A549 (cell line): ENCODE measurements around the gene TNIK. TPM values are rescaled to one million over a fixed set of nuclear protein-coding genes. Genes with fewer than 3 reads are reported as not detected.

Experiments
- ATAC-seq, 2 experiments: fragments of 200-7000 bp in 1 of 2; fragments of >200 bp in 1 of 2; cut with Nextera tagmentation in 1 of 2; cut with Tn5 transposase in 1 of 2; 3 replicates each; pipeline versions ENCODE4 v1.8.0 to v1.9.1; 2018 to 2020; ENCODE audit warnings: mild to moderate bottlenecking in 1 of 2, moderate library complexity in 1 of 2
- CTCF ChIA-PET: fragments of 300-600 bp; sonication (Branson Sonifier 250); formaldehyde crosslinking; extraction: SDS; loops from one replicate; lab custom pipeline; 2021; ENCODE audit warnings: antibody characterized with exemption, inconsistent platforms; lab: Yijun Ruan, JAX
- POLR2A ChIA-PET: fragments of 350-600 bp; formaldehyde crosslinking; extraction: SDS; loops from one replicate; lab custom pipeline; 2021; ENCODE audit warnings: antibody characterized with exemption, inconsistent platforms; lab: Yijun Ruan, JAX
- DNase-seq, 2 experiments: peaks; one replicate each; pipeline versions ENCODE4 v3.0.0 to v3.0.0-alpha.2; 2011 to 2016; ENCODE audit warnings: low read depth in 1 of 2, low spot score in 1 of 2
- FAIRE-seq: peaks from 2 replicates; lab custom pipeline; 2011; peaks lifted over from hg19 to GRCh38; lab: Jason Lieb, UNC
- H3K27ac ChIP-seq, 2 experiments: fragments of >200 bp; sonication (Bioruptor Twin); formaldehyde crosslinking; 3 replicates each; pipeline ENCODE4 v1.5.1; 2016 to 2017
- H3K4me1 ChIP-seq: fragments of >200 bp; sonication (Bioruptor Twin); formaldehyde crosslinking; 3 replicates; pipeline ENCODE4 v1.6.1; 2016
- H3K4me2 ChIP-seq: fragments of >200 bp; sonication (Bioruptor Twin); formaldehyde crosslinking; 3 replicates; pipeline ENCODE4 v1.6.1; 2016
- H3K4me3 ChIP-seq: fragments of >200 bp; sonication (Bioruptor Twin); formaldehyde crosslinking; 3 replicates; pipeline ENCODE4 v1.5.1; 2016
- H3K9me3 ChIP-seq: fragments of >200 bp; sonication (Bioruptor Twin); formaldehyde crosslinking; 3 replicates; pipeline ENCODE4 v1.6.1; 2016
- BHLHE40 ChIP-seq: IDR thresholded peaks from 2 replicates; pipeline ENCODE4 v1.6.1; 2012; ENCODE audit warnings: low read depth, low read length, inconsistent platforms
- EP300 ChIP-seq, 2 experiments: fragments of >200 bp; sonication (Bioruptor Twin); formaldehyde crosslinking; IDR thresholded peaks; 2 replicates in 1 of 2; 3 replicates in 1 of 2; pipeline ENCODE4 v1.6.1; 2016 to 2017
- ESRRA ChIP-seq: fragments of 150-350 bp; IDR thresholded peaks from 2 replicates; pipeline ENCODE4 v1.6.1; 2014; ENCODE audit warnings: mild to moderate bottlenecking, low read length, borderline replicate concordance
- FOSB ChIP-seq: fragments of 250-450 bp; sonication (Bioruptor Pico); IDR thresholded peaks from 2 replicates; pipeline ENCODE4 v1.5.0; 2020; ENCODE audit warnings: mild to moderate bottlenecking, moderate library complexity
- GATA3 ChIP-seq: IDR thresholded peaks from 2 replicates; pipeline ENCODE4 v1.6.1; 2012; ENCODE audit warnings: borderline replicate concordance
- HEYL ChIP-seq: fragments of 250-450 bp; sonication (Bioruptor Pico); IDR thresholded peaks from 2 replicates; pipeline ENCODE4 v1.8.0; 2021; ENCODE audit warnings: mild to moderate bottlenecking, moderate library complexity
- JUNB ChIP-seq: fragments of >200 bp; sonication (Bioruptor Twin); formaldehyde crosslinking; IDR thresholded peaks from 2 replicates; pipeline ENCODE4 v1.6.1; 2016
- PHF8 ChIP-seq: fragments of 200-600 bp; sonication (generic); IDR thresholded peaks from 2 replicates; pipeline ENCODE4 v1.6.1; 2016; ENCODE audit warnings: low read depth, mild to moderate bottlenecking, antibody characterized with exemption, moderate library complexity, borderline replicate concordance
- RNF2 ChIP-seq: fragments of 200-600 bp; sonication (generic); IDR thresholded peaks from 2 replicates; pipeline ENCODE4 v1.6.1; 2016; ENCODE audit warnings: low read depth, mild to moderate bottlenecking, antibody characterized with exemption, moderate library complexity, borderline replicate concordance
- SMC3 ChIP-seq: fragments of >200 bp; sonication (Bioruptor Twin); formaldehyde crosslinking; IDR thresholded peaks from 3 replicates; pipeline ENCODE4 v1.6.1; 2018; ENCODE audit warnings: inconsistent platforms
- TFCP2L1 ChIP-seq: fragments of 250-450 bp; sonication (Bioruptor Pico); IDR thresholded peaks from 2 replicates; pipeline ENCODE4 v1.5.0; 2021; ENCODE audit warnings: mild to moderate bottlenecking
- WGBS: methylation state at CpG from one replicate; pipeline ENCODE4 v1.1.6; 2017; ENCODE audit errors: missing lambda C conversion rate; 5-methylcytosine and 5-hydroxymethylcytosine counted together
- polyA plus RNA-seq, 4 experiments: library from polyadenylated mRNA; depleted of rRNA in 3 of 4; stranded (reverse); fragments of >200 nt; fragmentation: RNase III in 1 of 4; extraction: RNeasy Plus Mini Kit Qiagen cat#74134 plus additional on column Dnase treatment in 1 of 4; gene quantifications; 2 replicates in 3 of 4; 3 replicates in 1 of 4; pipeline ENCODE4 v1.2.3, GENCODE V29; 2011 to 2017
- TF ChIP-seq, protein P1 (sequence below): fragments of 450-650 bp; IDR thresholded peaks from 2 replicates; pipeline ENCODE4 v1.6.1; 2014; ENCODE audit warnings: antibody characterized with exemption
- TF ChIP-seq, protein P2 (sequence below): fragments of 250-450 bp; sonication (Bioruptor Pico); IDR thresholded peaks from 2 replicates; pipeline ENCODE4 v1.5.0; 2021; ENCODE audit warnings: mild to moderate bottlenecking, moderate library complexity, borderline replicate concordance
- TF ChIP-seq, protein P3 (sequence below): IDR thresholded peaks from 2 replicates; pipeline ENCODE4 v1.6.1; 2012
- TF ChIP-seq, protein P4 (sequence below): IDR thresholded peaks from 2 replicates; pipeline ENCODE4 v1.6.1; 2012; ENCODE audit warnings: low read depth, borderline replicate concordance
- TF ChIP-seq, protein P5 (sequence below): fragments of 150-350 bp; IDR thresholded peaks from 2 replicates; pipeline ENCODE4 v1.6.1; 2014; ENCODE audit warnings: low read depth, mild to moderate bottlenecking, low read length

The TNIK gene
- polyA plus RNA-seq, 2 of the 4 experiments (the other 2 are of a cell fraction) = 1.6 to 1.8 TPM

DNA sequence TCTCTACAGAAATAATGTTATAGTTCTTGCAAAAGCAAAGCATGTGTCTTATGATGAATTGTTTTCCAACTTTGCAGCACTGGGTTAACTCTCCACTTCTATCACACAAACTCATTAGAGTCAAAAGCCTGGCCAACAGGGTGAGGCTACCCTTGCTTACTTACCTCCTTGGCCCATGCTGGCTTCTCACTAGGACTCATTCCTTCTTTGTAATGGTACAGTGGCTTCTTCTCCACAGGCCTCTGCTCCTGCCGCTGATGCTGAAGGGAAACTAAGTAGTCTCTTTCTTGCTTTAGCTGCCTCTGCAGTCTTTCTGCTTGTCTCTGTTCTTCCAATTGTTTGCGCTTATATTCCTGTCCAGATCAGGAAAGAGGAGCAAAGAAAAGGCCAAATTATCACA is 322.2 kb downstream of the TNIK start:
- no peak overlapping the region for H3K4me3 ChIP-seq
- POLR2A ChIA-PET = no interaction called here
- ATAC-seq = no peak
- DNase-seq = no peak
- CTCF ChIA-PET = interaction anchor here (1.1 kb wide), 1 partner anchor 17 kb away, joined by 3 read pairs; no protein-coding TSS in a partner anchor
- no peak overlapping the region for H3K4me2 ChIP-seq
- TF ChIP-seq JUNB = no peak
- TF ChIP-seq, protein P1, sequence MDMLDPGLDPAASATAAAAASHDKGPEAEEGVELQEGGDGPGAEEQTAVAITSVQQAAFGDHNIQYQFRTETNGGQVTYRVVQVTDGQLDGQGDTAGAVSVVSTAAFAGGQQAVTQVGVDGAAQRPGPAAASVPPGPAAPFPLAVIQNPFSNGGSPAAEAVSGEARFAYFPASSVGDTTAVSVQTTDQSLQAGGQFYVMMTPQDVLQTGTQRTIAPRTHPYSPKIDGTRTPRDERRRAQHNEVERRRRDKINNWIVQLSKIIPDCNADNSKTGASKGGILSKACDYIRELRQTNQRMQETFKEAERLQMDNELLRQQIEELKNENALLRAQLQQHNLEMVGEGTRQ = no peak
- TF ChIP-seq, protein P2, sequence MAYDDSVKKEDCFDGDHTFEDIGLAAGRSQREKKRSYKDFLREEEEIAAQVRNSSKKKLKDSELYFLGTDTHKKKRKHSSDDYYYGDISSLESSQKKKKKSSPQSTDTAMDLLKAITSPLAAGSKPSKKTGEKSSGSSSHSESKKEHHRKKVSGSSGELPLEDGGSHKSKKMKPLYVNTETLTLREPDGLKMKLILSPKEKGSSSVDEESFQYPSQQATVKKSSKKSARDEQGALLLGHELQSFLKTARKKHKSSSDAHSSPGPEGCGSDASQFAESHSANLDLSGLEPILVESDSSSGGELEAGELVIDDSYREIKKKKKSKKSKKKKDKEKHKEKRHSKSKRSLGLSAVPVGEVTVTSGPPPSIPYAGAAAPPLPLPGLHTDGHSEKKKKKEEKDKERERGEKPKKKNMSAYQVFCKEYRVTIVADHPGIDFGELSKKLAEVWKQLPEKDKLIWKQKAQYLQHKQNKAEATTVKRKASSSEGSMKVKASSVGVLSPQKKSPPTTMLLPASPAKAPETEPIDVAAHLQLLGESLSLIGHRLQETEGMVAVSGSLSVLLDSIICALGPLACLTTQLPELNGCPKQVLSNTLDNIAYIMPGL (CRISPR knock-in tag) = no peak
- no peak for TF ChIP-seq BHLHE40
- no peak for TF ChIP-seq EP300 (IDR thresholded peaks at IDR 0.05)
- TF ChIP-seq SMC3 = no peak
- no peak for TF ChIP-seq FOSB (CRISPR knock-in tag)
- TF ChIP-seq ESRRA = no peak
- TF ChIP-seq, protein P3, sequence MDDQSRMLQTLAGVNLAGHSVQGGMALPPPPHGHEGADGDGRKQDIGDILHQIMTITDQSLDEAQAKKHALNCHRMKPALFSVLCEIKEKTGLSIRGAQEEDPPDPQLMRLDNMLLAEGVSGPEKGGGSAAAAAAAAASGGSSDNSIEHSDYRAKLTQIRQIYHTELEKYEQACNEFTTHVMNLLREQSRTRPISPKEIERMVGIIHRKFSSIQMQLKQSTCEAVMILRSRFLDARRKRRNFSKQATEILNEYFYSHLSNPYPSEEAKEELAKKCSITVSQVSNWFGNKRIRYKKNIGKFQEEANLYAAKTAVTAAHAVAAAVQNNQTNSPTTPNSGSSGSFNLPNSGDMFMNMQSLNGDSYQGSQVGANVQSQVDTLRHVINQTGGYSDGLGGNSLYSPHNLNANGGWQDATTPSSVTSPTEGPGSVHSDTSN = no peak
- no peak for TF ChIP-seq PHF8
- TF ChIP-seq TFCP2L1 (CRISPR knock-in tag) = no peak
- TF ChIP-seq, all 56 proteins: peak for 0
- Histone ChIP-seq H3K9me3 (no peaks in the 10 kb centered on the region), H3K4me1 (peaks cover 9% of the 10 kb centered on the region; the same call in 2 of the 3 replicates), H3K27ac (no peak overlapping the region)
- FAIRE-seq = no peak
- WGBS = 89% methylated on average over 2 of the region's 2 CpGs

DNA sequence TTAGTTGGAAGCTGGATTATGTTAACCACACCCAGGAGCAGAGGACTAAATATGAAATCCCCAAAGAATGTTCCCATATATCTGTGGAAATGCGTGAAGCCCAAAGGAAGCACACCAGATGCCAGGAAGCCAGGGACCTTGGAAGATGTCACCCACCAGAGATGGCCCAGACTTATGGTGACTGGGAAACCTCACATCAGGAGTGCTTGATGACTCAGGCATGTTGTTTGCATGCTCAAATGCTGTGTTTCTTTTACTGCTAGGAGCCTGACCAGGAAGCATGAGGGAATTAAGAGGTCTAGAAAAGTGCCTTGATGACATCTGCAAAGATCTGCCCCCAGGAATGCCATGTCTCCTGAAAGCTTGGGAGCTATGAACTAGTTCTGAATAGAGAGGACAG is 324.7 kb downstream of the TNIK start:
- peaks cover 7% of the 10 kb centered on the region; the same call in 1 of the 3 replicates for H3K4me1 ChIP-seq
- no peak overlapping the region for H3K4me3 ChIP-seq
- H3K9me3 ChIP-seq = no peaks in the 10 kb centered on the region
- 100% methylated on average over 1 of the region's 1 CpG for WGBS
- no peak overlapping the region for H3K27ac ChIP-seq
- no peak for FAIRE-seq
- POLR2A ChIA-PET = no interaction called here
- CTCF ChIA-PET = no interaction called here
- H3K4me2 ChIP-seq = no peak overlapping the region
- DNase-seq = no peak
- no peak for ATAC-seq
- TF ChIP-seq GATA3 (no peak), TFCP2L1 (CRISPR knock-in tag) (no peak), HEYL (CRISPR knock-in tag) (no peak)

DNA sequence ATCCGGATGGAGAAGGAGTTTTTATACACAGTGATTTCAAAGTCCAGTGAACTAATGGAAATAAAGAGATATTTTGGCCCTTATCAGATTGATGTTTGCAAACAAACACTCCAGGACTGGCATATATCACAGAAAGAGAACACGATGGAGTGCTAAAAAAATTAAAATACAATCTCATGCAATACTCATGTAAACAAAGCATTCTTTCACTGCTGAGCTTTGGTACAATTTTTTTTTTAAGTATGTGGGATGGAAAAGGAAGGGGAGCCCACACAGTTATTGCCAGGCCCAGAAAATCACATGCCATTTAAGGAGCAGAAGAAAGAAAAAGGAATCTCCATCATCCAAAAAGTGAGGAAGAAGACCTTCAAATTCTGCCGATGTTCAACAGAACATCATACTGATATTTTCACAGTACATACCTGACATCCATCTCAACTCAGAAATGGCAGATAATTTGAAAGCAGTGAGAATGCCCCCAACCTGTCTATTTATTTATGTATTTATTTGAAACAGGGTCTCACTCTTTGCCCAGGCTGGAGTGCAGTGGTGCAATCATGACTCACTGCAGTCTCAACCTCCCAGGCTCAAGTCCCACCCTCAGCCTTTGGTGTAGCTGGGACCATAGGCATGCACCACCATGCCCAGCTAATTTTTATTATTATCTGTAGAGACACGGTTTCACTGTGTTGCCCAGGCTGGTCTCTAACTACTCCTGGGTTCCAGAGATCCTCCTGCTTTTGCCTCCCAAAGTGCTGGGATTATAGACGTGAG is 326.2 kb downstream of the TNIK start:
- TF ChIP-seq, protein P4, sequence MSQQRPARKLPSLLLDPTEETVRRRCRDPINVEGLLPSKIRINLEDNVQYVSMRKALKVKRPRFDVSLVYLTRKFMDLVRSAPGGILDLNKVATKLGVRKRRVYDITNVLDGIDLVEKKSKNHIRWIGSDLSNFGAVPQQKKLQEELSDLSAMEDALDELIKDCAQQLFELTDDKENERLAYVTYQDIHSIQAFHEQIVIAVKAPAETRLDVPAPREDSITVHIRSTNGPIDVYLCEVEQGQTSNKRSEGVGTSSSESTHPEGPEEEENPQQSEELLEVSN = no peak
- TF ChIP-seq JUNB (no peak), RNF2 (no peak)
- TF ChIP-seq, protein P5, sequence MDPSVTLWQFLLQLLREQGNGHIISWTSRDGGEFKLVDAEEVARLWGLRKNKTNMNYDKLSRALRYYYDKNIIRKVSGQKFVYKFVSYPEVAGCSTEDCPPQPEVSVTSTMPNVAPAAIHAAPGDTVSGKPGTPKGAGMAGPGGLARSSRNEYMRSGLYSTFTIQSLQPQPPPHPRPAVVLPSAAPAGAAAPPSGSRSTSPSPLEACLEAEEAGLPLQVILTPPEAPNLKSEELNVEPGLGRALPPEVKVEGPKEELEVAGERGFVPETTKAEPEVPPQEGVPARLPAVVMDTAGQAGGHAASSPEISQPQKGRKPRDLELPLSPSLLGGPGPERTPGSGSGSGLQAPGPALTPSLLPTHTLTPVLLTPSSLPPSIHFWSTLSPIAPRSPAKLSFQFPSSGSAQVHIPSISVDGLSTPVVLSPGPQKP = no peak
- TF ChIP-seq, protein P1 = no peak
- no peak for DNase-seq
- 69% methylated on average over 5 of the region's 5 CpGs for WGBS
- H3K4me3 ChIP-seq = no peak overlapping the region
- POLR2A ChIA-PET = no interaction called here
- CTCF ChIA-PET = interaction anchor here (0.9 kb wide), 1 partner anchor 8 kb away, joined by 3 read pairs; no protein-coding TSS in a partner anchor
- H3K9me3 ChIP-seq = no peaks in the 10 kb centered on the region
- no peak for FAIRE-seq
- no peak overlapping the region for H3K27ac ChIP-seq
- no peak overlapping the region for H3K4me2 ChIP-seq
- no peak for ATAC-seq
- H3K4me1 ChIP-seq = peaks cover 12% of the 10 kb centered on the region; the same call in 1 of the 3 replicates
